Activated T-helper 2 cell treated with anti-CD3 and anti-CD28 coated beads, Interferon-gamma antibody, Interleukin-2, Interleukin-4, amounts not matched to agents 10 μg/mL and 5 μg/mL and 100 μg/mL, durations not matched to agents 14 hours and 24 hours and 36 hours (primary cell): ENCODE measurements around the gene SMIM41. TPM values are rescaled to one million over a fixed set of nuclear protein-coding genes. Genes with fewer than 3 reads are reported as not detected.

Source experiments
- DNase-seq: peaks from one replicate; pipeline ENCODE4 v3.0.0; 2021; ENCODE audit warnings: low spot score
- H3K27ac Mint-ChIP-seq: one replicate; pipeline ENCODE4 v1.8.0; 2021; ENCODE audit warnings: mixed read lengths
- H3K27me3 Mint-ChIP-seq: one replicate; pipeline ENCODE4 v1.8.0; 2021; ENCODE audit warnings: low read depth, mixed read lengths
- H3K36me3 Mint-ChIP-seq: one replicate; pipeline ENCODE4 v1.8.0; 2021; ENCODE audit warnings: low read depth, mixed read lengths
- H3K4me1 Mint-ChIP-seq: one replicate; pipeline ENCODE4 v1.8.0; 2021; ENCODE audit warnings: low read depth, mixed read lengths
- H3K4me3 Mint-ChIP-seq: one replicate; pipeline ENCODE4 v1.8.0; 2021; ENCODE audit warnings: low read depth, mild to moderate bottlenecking, moderate library complexity, mixed read lengths
- H3K9me3 Mint-ChIP-seq: one replicate; pipeline ENCODE4 v1.8.0; 2021; ENCODE audit warnings: mixed read lengths
- intact Hi-C: fragments of 100-400 bp; cut with micrococcal nuclease; formaldehyde crosslinking; loops from one replicate; pipeline ENCODE4 v1.15.1; 2023
- total RNA-seq: library from RNA; stranded (reverse); gene quantifications from 2 replicates; pipeline ENCODE4 v1.2.3, GENCODE V29; 2022

The SMIM41 gene
- total RNA-seq, 1 donor from 2014 or later: 0.16 TPM

DNA sequence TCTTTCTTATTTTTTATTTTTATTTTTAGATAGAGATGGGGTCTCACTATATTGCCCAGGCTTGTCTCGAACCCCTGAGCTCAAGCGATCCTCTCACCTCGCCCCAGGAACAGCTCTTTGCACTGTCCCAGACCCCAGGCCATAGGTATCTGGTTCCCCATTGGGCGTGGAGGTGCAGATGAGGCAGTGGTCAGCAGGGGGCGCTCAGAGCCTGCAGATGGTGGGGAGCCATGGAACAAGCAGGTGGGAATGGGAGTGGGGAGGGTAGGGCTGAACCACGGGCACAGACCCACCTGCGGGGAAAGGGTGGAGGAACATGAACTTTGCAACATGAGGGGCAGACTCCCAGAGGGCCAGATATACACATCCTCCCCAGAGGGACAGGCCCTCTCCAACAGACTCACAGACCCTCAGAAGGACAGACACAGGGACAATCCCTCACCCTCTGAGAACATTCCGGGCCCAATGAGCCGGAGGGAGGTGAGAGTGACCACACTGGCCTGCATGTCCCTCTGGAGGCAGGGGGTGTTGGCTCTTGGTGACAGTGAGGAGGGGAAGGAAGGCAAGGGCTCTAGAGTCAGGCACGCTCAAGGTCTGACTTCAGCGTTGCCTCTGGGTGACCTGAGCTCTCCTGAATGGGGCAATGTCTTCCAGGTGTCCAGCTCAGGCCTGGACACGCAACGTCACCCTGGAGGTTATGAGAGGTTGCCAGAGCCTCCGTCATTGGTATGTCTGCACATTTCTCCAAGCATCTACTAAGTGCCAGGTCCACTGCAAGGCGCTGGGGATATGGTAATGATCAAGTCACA, 77.5 kb downstream of the SMIM41 start:
- peak; percentile 62 for DNase-seq
- H3K27ac Mint-ChIP-seq: no peak overlapping the region
- peaks cover 11% of the 10 kb centered on the region for H3K4me1 Mint-ChIP-seq
- no peak overlapping the region for H3K4me3 Mint-ChIP-seq
- no peaks in the 10 kb centered on the region for H3K36me3 Mint-ChIP-seq
- intact Hi-C loops: loop anchor here (2.0 to 10.0 kb wide), 3 partner anchors 55 to 722 kb away; no protein-coding TSS in a partner anchor
- H3K27me3 Mint-ChIP-seq: peaks cover 2% of the 10 kb centered on the region
- no peaks in the 10 kb centered on the region for H3K9me3 Mint-ChIP-seq

GRCh38 chr12:52157566-52158150, 78.2 kb downstream of the SMIM41 start:
- Mint-ChIP-seq H3K4me1 (peaks cover 15% of the 10 kb centered on the region), H3K4me3 (no peak overlapping the region), H3K27me3 (peaks cover under 1% of the 10 kb centered on the region), H3K36me3 (no peaks in the 10 kb centered on the region), H3K9me3 (no peaks in the 10 kb centered on the region), H3K27ac (no peak overlapping the region)
- intact Hi-C loops: loop anchor here (2.0 to 10.0 kb wide), 3 partner anchors 55 to 721 kb away; no protein-coding TSS in a partner anchor
- no peak for DNase-seq

Other genes starting within 250 kb of the SMIM41 start
- gene FIGNL2, start 231.0 kb upstream of the SMIM41 start, total RNA-seq: 0.30 TPM in 2 replicates
- not detected in 2 replicates for gene ANKRD33, start 191.6 kb upstream of the SMIM41 start, total RNA-seq
- gene ACVRL1, start 172.2 kb upstream of the SMIM41 start, total RNA-seq: not detected in 2 replicates
- gene ACVR1B, start 128.0 kb upstream of the SMIM41 start, total RNA-seq: 2.4 and 2.5 TPM in 2 replicates
- 6.0 and 6.1 TPM in 2 replicates for gene TAMALIN, start 72.8 kb upstream of the SMIM41 start, total RNA-seq
- 134 and 139 TPM in 2 replicates for gene NR4A1, start 28.3 kb upstream of the SMIM41 start, total RNA-seq
- gene ATG101, start 9.7 kb upstream of the SMIM41 start, total RNA-seq: 44.6 and 45.9 TPM in 2 replicates
- not detected in 2 replicates for gene KRT80, start 112.3 kb downstream of the SMIM41 start, total RNA-seq
- gene KRT7, start 153.5 kb downstream of the SMIM41 start, total RNA-seq: 4.2 and 4.7 TPM in 2 replicates
- gene KRT86, start 194.9 kb downstream of the SMIM41 start, total RNA-seq: 0.28 and 0.34 TPM in 2 replicates
- gene KRT81, start 211.8 kb downstream of the SMIM41 start, total RNA-seq: not detected in 2 replicates
- gene KRT83, start 241.7 kb downstream of the SMIM41 start, total RNA-seq: not detected in 2 replicates